GM18520 (cell line): ENCODE results near the gene RALGPS1.

Experiments used
- ATAC-seq: cut with Tn5 transposase; IDR thresholded peaks from one replicate; pipeline ENCODE4 v1.9.1; 2021; ENCODE audit not compliant: unreplicated experiment

RALGPS1 gene

DNA sequence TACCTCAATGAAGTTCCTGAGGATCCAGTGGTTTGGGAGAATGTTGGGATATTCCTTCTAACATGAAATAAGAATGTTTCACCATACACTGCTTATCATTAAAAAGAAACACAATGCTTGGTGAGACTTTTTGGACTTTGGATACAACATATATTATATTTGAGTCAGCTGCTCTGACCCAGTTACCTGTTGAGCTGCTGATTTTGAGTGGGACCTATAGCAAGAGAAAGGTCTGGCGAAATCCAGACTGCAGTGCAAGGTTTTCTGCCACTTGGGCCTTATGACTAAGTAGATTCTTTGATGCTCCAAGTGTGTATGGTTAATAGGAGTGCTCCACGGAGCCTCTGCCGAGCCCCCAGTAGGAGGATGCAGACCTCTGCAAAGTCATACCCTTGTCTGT lies 10.0 kb upstream of the RALGPS1 start:
- no peak for ATAC-seq

DNA sequence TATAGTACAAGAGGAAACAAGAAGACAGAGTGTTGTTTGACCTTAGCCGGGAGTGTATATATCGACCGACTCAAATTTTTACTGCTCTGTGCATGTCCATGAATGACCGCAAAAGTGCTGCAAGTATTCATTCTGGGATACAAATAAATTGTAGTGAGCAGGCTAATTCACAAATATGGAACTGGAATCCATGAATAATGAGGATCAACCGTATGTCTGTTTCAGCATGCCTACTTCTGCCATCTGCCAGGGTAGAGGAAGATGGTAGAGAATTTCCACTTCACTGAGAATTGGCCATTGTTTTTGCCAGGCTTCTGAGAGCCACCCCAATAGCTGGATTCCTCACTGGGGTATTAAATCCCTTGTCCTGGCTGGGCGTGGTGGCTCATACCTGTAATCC lies 8.5 kb upstream of the RALGPS1 start:
- ATAC-seq, result no peak

DNA sequence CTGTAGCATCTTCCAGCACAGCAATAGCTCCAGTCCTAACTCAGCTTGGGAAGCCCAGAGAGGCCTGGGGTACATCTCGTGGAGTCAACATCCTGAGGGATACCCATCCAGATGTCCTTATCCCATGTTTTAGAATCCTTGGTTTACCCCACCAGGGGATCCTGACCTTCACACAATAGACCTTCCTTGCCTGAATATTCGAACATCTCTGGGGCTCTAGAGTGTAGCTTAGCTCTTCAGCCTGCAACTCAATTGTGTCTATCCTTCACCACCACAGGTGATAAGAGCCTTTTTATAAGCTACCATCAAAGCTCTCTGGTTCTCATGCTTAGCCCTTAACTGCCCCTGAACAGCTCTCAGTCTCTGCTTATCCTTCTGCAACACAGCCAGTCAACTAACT lies 7.5 kb upstream of the RALGPS1 start:
- no peak for ATAC-seq

- no peak for ATAC-seq
These were observed 767 bp downstream of the RALGPS1 start for GRCh38 chr9:126915281-126915816.

DNA sequence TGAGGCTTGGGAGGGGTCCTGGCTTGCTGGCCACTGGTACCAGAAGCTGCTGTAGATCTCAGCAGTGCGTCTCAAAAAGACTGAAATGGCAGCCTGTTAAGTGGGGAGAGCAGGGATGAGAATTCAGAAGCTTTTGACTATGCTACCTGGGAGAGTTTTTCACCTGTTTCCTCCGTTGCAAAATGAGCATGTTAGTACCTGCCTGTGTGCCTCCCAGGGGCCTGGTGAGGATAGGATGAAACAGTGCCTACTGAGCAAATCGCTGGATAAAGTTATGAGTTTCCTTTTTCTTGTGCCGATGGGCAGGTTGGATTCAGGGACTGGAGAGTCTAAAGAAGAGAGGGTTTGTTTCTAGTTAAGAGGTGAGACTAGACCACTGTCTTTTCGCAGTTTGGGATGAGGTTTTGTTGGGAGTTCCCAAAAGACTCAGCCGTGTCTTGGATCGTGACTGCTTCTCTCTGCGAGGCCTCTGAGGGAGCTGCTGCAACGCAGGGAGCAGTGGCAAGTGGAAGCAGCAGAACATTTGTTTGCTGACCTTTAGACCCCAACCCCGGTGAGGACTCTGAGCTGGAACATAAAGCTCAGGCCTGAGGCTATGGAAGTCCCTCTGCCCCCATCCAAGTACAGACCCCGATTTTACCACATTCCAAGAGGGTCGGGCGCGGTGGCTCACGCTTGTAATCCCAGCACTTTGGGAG lies 1.4 kb downstream of the RALGPS1 start:
- no peak for ATAC-seq

DNA sequence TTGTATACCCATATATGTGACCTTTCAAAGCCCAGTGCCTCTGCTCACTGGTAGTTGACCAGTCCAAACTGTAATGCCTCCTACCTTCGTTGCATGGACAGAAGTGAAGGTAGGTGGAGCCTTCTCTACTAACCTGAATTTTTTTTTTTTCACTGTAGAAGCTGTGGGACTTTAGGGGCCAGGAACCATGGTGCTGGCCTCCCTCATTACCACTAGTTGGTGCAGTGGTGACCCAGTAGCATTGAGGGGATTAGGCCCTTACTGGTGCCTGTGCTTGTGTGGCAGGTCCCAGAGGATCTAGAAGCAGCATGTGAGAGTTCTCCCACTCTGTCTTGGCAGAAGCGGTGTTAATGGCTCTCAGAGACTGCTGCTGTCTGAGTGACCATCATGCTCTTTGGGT lies 2.3 kb downstream of the RALGPS1 start:
- no peak for ATAC-seq

- ATAC-seq, result no peak
These were observed 4.6 kb downstream of the RALGPS1 start for GRCh38 chr9:126919193-126919592.

DNA sequence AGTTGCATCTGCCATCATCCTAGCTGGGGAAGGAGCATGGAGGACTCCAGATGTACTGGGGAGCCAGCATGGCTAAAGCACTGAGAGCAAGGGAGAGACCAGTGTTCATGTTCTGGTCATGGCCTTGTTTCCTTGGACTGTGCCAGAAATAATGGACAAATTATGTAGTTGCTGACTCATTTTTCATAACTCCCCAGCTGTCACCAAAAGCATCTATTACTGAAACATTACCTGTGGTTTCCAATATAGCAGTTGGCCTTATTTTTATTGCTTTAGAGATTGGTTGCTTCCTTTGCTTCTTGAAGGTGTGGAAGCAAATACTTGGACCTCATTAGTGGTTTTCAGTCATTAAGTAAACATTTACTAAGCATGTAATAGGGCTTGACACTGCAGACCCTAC lies 11.3 kb downstream of the RALGPS1 start:
- ATAC-seq, result no peak

GRCh38 chr9:126926364-126926763 lies 11.8 kb downstream of the RALGPS1 start:
- ATAC-seq, result no peak

GRCh38 chr9:126927419-126927818 lies 12.8 kb downstream of the RALGPS1 start:
- no peak for ATAC-seq

- ATAC-seq, result no peak
These were observed 18.3 kb downstream of the RALGPS1 start for GRCh38 chr9:126932871-126933321.

DNA sequence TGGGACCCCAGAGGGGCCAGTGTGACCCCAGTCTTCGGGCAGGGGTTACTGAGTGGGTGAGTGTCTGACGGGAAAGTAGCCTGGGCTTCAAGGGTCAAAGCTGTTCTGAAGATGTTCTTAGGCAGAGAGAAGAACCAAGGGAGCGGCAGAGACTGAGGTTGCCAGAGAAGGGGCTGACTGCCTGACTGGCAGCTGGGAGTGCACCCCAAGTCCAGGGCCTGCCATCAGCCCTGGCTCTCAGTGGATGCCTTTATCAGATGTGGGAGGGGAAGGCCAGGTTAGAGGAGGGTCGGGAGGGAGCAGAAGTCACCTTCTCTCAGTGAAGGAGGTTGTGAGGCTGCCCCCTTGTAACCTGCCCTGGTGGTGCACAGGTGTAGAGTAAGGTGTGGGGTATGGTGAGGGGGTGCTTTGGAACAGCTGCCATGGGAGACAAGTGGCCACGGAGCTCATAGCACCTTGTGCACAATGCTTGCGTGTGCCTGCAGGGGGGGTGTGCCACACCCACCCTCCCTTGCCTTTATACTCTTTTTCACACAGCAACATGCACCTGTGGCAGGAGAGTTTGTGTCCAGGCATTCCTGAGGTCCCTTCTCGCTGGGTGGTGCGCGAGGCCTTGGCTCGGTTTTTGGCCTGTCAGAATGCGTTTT lies 18.9 kb downstream of the RALGPS1 start:
- ATAC-seq, result no peak

GRCh38 chr9:126934441-126934840 lies 19.9 kb downstream of the RALGPS1 start:
- no peak for ATAC-seq

GRCh38 chr9:126935630-126936029 lies 21.0 kb downstream of the RALGPS1 start:
- no peak for ATAC-seq

GRCh38 chr9:126937444-126937843 lies 22.9 kb downstream of the RALGPS1 start:
- ATAC-seq, result no peak

GRCh38 chr9:126938327-126938726 lies 23.7 kb downstream of the RALGPS1 start:
- ATAC-seq, result no peak

GRCh38 chr9:126939821-126940221 lies 25.2 kb downstream of the RALGPS1 start:
- ATAC-seq, result no peak

- ATAC-seq, result no peak
These were observed 27.8 kb downstream of the RALGPS1 start for GRCh38 chr9:126942399-126942798.

DNA sequence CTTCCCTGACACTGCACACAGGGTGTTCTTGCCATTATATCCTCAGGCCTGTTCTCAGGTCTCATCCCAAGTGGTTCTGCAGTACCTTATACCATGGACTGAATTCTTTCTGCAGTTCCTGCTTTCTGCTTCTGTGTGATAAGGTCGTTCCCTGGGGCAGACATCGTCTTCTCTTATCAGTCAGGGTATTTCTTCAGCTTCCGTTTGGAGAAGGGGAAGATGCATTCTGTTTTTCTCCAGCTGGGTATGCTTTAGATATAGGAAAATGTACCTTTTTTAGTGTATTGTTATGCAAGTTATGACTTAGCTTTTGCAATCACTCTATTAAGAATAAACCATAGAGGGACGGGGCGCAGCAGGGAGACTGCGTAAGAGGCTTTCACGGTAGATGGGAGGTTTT lies 31.1 kb downstream of the RALGPS1 start:
- no peak for ATAC-seq

DNA sequence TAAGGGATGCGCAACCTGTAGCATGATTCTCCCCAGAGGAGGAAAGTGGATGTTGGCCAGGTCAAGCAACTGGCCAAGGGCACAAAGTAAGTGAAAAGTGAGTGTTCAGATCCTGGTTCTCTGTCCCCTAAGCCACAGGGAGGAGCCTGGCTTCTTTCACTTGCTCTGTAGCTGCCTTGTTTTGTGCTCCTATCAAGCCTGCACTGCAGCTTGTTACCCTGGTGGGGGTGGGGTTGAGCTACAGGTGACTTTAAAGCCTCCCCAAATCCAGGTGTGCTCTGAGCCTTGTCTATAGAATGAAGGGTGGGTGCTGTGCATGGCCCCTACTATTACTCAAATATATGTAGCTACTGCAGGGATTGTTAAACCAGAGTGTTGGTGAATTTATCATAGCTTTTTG lies 32.9 kb downstream of the RALGPS1 start:
- no peak for ATAC-seq

DNA sequence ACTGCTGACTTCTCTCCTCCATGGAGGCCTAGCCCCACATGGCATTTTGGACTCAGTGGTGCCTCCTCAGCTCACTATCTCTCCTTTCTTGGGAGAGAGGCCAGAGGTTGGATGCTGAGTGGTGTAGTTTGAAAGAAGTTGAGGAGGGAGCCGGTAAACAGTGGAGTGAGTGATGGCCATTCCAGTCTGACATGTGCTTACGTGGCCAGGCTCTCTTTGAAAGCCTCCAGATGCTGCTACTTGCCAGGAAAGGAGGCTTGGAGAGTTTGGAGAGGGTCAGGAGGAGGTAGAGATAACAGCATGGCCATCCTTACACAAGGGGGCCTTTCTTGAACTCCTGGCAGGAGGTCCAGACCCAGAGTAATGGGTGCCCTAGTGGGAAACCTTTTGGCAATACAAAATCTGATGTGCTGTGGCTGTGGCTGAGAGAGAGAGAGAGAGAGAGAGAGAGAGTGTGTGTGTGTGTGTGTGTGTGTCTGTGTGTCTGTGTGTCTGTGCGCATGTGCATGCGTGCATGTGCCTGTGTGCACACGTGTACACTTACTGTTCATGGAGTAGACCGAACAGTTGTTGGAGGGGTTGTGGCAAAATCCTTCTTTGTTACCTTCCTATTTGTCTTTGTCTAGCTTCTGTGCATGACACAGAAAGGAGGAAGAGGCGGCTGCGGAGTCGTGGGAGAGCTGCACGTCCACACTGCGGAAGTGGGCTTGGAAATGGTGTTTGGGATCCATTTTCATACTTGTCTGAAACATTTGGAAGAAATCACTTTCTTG lies 37.8 kb downstream of the RALGPS1 start:
- ATAC-seq, result no peak
